NCI-H2107 treated with DMSO at 0.1 percent for 48 hours (cell line): Measurements from ENCODE around the gene MEGF6.

Experiments
- DNase-seq: peaks from one replicate; lab custom pipeline; 2025; ENCODE audit not compliant: unreplicated experiment; lab: John Stamatoyannopoulos, UW

Gene MEGF6

DNA sequence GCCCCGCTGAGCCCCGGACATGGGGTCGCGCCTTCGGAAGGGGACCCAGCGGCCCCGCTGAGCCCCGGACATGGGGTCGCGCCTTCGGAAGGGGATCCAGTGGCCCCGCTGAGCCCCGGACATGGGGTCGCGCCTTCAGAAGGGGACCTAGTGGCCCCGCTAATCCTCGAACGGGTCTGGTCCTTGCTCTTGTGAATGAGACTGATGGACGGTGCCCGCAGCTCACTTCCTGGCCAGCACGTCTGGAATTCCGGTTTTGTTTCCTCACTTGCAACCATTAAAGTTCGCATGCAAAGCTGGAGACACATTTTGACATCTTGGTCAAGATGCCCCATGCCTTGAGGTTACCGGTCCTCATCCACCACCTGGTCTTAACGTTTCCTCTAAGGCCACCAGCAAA lies 33.0 kb upstream of the MEGF6 start:
- DNase-seq: no peak

DNA sequence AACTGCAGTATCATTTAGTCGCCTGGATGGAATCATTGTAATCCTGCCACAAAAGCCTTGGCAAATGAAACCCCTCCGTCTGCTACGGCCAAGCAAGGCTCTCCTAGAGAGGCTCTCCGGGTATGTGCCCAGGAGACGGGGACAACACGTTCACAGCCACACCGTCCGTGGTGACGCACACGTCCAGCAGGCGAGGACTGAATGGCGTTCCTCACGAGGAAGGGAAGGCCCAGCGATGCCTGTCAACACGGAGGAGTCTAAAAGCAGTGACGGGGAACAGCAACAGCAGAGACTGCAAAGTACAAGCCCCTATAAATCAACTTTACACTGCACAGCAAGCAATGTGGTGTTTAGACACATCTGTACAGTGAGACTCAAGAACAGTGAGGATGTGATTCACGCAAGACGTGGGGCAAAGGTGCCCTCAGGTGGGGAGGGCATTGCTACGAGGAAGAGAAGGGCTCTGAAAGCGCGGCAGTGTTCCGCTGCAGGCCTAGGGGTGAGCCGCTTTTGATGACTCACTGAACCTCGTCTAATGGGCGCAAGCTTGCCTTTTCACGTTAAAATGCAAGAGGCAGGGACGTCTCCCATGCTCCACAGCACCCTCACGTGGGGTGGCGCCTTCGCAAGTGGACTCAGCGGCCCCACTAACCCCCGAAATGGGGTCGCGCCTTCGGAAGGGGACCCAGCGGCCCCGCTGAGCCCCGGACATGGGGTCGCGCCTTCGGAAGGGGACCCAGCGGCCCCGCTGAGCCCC lies 31.8 kb upstream of the MEGF6 start:
- no peak for DNase-seq

DNA sequence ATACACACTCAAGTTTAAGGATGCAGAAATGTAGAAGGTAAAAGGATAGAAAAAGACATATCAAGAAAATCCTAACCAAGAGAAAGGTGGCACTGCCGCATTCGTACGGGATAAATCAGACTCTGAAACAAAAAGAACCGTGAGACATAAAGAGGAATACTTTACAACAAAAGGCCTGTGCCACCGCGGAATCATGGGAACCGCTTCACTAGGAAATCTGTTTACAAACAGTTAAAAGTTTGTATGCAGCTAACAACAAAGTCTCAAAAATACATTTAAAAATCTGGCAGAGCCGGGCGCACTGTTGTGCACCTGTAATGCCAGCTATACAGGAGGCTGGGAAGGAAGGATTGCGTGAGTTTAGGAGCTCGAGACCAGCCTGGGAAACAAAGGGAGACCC lies 30.5 kb upstream of the MEGF6 start:
- no peak for DNase-seq

DNA sequence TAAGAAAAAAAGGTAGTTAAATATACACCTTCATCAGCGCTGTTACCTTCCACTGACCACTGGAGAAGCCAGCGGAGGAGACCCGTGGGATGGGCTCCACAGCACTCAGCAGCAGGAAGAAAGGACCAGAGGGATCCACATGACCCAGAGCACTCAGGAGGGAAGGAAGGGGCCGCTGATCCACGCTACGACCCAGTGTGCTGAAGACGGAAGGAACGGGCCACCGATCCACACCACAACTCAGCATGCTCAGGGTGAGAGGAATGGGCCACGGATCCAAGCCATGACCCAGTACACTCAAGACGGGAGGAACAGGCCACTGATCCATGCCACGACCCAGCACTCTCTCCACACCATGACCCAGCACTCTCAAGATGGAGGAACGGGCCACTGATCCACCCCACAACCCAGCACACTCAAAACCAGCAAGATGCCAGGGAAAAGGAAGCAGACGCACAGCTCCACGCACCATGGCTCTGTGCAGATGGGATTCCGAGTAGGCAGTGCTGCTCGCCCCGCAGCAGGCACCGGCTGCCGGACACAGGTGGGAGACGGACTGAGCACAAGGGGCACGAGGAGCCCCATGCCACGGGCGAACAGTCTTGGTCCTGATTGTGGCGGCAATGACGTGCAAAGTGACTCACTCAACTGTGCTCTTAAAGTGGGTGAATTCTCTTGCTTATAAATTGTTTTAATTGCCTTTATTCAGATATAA lies 29.9 kb upstream of the MEGF6 start:
- DNase-seq: no peak

DNA sequence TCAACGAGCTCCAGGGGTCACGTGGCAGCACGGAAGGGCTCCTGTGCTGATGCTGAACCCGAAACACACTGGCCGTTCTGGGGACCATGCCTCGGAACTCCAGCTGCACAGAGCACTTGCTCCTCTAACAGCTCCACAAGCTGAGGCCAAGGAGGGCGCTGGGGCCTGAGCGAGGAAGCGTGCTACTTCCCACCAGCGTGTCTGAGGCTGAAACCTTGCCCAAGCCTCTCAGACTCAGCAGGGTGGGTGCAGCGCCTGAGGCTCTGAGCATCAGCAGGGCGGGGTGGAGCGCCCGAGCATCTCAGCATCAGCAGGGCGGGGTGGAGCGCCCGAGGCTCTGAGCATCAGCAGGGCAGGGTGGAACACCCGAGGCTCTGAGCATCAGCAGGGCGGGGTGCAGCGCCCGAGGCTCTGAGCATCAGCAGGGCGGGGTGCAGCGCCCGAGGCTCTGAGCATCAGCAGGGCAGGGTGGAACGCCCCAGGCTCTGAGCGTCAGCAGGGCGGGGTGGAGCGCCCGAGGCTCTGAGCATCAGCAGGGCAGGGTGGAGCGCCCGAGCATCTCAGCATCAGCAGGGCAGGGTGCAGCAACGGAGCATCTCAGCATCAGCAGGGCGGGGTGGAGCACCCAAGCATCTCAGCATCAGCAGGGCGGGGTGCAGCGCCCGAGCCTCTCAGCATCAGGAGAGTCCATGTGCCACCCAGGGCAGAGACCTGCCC lies 29.0 kb upstream of the MEGF6 start:
- no peak for DNase-seq

DNA sequence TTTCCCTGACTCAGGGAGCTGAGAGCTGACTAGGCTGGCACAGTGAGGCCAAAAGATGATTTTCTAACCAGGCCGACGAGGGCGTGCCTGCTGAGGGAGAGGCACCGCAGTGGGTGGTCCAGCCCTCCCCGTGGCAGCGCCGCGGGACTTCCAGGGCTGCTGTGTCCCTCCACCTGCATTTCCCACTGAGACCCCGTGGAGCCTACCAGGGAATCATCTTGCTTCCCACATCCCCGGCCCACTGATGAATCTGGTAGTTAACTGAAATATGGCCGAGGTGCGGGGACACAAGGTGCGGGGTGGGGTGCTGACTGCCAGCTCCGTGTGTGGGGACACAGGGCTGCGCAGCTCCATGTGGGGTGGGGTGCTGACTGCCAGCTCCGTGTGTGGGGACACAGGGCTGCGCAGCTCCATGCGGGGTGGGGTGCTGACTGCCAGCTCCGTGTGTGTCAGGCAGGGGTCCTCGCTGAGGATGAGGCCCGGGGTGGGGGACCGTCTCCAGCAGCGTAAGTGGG lies 28.1 kb upstream of the MEGF6 start:
- DNase-seq: no peak

DNA sequence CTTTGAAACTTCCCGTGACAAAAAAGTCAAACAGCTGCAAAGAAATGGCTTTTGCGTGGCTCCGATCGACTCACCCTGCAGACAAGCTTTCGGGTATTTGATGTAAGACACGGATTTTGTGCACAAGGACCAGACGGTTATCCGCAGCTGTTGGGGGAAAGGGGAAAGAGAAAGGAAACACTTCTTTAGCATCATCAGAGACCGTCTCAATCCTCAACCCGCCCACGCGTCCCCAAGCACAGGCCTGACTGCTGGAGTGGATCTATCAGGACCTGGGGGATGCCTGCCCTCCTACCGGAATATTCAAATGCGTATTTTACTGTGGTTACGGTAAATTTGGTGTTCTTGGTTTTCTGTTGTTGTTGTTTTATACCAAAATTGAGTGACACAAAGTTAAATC lies 27.4 kb upstream of the MEGF6 start:
- no peak for DNase-seq

DNA sequence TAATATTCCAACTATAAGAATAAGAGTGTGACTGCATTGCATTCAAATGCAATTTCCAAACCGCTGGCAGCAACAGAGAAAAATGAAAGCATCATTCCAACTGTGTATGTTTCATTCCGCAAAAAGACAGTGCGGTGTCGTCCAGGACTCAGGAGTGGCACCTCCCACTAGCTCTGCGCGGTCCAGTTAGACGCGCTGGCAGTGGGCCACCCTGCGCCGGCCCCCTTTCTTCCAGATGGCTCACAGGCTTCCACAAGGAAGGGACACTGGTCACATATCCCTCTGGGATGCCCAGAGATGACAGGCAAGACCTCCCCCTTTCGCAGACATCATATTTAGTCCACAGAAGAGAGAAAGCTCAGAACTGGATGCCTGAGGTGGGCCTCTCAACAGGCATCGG lies 26.7 kb upstream of the MEGF6 start:
- DNase-seq: no peak

DNA sequence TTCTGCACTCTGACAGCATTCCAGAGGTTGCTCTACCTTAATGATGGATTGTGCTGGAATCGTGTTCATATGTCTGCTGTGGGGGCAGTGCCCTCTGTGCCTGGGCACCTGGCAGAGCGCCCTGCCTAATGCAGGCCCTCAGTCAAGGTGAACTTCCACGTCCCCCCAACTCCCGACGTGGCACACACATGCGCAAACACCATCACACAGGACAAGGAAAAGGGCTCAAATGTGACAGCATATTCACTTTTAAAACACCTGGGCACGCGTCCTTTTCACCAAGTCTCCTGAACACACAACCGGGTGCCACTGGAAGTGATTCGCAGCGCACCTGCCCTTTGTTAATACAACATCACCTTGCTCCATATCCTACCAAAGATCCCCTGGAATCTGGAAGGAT lies 25.2 kb upstream of the MEGF6 start:
- no peak for DNase-seq

DNA sequence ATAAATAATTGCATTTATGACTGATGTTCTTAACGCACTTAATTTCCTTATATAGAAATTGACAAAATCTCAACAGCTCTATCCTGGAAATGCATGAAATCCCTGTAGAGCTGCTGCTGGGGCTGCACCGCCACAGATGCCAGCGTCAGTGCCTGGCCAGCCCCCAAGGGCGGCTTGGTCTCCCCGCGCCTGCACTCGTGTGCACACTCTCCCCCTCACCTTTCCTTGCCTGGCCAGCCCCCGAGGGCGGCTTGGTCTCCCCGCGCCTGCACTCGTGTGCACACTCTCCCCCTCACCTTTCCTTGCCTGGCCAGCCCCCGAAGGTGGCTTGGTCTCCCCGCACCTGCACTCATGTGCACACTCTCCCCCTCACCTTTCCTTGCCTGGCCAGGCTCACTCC lies 24.8 kb upstream of the MEGF6 start:
- DNase-seq: no peak

DNA sequence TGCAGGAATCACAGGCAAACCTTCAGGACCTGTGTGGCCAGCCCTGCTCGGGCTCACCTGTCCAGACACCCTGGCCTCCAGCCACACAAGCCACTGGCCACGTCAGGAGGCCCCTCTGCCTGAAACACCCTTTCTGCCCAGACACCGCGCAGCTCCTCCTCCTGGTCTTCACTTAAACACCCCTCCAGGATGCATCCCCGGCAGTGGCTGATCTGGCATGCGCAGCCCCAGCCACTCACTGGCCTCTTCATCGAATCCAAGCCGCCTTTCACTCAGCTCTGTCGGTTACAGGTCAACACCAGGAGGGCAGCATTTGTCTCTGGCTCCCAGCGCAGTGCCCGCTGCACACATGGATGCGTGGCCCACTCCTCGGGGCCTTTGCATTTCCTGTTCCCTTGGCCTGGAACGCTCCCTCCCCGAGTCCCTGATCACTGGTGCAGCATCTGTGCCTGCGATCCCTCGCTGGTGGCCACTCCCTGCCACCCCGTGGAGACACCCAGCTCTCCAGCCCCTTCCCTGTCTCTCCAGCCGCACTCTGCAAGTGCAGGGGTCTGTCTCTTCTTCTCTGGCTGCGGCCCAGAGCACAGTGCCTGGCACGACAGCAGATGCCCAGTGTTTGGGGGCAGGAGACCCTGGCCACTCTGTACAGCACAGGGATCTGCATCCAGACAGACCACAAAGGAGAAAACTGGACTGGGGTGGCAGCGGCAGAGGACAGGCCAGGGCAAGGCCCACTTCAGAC lies 22.9 kb upstream of the MEGF6 start:
- DNase-seq: no peak

DNA sequence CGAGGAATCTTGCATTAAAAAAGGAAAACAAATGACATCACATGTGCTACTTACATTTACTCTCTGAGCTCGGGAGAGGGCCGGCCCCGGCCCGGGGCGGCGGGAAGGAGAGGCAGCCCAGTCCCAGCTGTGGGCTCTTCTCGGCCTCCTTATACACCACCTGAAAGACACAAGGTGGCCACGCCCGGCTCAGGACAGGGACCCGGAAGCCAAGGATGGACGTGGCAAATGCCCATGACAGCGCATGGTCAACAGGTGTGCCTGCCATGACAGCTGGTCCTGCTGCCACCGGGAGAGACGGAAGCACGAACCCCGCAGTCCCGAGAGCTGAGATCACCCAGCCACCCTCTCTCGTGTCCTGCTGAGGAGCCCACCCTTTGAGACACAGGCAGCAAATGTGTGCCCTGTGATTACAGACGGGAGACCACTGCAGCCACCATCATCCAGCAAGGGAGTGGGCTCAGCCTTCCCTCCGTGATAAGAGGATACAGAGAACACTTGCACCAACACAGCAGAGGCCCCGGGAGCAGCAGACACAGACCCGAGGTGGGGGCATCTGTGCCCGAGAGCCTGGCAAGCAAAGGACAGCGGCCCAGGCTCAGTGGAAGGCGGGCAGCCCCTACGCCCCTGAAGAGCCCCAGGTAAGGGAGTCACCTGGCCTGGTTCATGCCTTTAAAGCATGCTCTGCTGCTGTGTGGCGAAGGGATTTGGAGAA lies 22.2 kb upstream of the MEGF6 start:
- no peak for DNase-seq

DNA sequence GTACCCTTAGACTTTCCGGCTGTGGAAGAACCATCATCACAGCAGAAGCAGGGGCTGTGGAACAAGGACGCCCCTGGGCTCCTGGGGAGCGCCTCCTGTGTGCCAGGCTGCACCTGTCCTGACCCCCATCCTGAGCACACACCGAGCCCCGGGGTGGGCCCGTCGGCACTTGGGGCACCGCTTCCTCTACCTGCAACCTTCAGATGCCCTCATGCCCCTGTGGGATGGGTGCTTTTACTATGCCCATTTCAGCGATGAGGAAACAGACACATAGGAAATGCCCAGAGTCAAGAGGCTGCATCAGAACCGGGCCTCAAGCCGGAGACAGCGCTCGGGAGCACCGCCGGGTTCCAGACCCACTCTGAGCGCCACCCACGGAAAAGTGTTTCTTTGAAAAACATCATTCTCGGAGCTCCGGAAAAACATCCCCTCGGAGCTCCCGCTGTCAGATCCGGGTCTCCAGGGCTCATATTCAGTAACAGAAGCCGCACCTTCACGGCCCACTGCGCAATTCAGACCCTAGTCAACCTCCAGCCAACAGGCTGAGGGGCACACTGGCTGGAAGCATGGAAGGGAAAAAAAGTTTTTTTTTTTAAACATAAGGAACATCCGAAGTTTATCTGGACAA lies 21.5 kb upstream of the MEGF6 start:
- no peak for DNase-seq

DNA sequence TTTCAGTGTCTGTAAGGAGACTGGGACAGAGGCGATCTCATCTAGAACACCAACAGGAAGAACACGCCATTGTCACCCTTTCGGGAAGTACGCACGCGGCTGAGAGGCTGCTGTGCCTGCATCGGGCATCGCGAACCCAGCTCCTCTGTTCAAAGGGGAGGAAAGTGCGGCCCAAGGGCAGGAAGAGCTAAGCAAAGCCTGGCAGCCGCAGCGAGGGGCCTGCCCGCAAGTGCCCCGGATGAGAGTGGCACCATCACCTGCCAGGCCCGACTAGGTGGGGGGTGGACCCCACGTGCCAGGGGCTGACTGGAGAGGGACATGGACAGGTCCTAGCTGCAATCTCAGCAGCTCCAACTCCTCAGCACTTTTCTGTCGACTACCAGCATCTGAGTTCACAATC lies 21.0 kb upstream of the MEGF6 start:
- DNase-seq: no peak

DNA sequence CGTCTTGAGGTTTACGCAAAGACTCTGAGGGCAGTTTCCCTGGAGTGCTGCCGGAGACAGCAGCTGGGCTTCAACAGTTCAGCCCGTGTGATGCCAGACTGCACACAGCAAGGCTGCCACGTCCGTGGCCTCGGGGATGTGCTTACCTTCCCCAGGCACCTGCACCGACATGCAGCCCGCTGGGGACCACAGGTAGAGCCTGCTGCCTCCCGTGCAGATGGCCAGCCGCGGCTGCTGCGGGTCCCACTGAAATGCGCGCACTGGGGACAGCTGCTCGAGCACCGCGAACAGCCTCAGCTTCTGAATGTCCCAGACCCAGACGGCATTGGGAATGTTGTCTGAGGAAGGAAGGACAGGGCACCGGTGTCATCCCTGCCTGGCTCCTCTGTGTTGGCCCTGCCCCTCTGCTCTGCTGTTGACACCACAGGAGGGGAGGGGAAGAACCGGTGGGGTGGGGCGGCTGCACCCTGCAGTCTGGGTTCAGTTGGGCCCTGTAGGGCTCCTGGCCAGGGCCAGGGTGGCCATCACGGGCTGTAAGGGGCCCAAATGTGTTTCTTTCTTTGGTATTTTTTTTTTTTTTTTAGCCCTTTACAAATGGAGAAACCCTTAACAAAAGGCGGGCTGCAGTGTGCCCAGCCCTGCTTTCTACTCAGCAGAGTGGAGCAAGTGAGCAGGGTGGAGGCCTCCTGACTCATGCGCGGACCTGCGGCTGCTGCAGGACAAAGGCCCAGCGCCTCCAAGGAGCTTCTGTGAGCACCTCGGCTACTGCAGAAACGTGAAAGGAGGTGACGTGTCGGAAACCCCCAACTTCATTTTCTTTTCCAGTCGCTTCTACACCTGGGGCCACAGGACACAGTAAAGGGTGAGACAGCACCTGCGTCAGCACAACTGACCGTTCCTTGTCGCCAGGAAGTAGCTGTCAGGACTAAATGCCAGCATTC lies 20.3 kb upstream of the MEGF6 start:
- DNase-seq: no peak

DNA sequence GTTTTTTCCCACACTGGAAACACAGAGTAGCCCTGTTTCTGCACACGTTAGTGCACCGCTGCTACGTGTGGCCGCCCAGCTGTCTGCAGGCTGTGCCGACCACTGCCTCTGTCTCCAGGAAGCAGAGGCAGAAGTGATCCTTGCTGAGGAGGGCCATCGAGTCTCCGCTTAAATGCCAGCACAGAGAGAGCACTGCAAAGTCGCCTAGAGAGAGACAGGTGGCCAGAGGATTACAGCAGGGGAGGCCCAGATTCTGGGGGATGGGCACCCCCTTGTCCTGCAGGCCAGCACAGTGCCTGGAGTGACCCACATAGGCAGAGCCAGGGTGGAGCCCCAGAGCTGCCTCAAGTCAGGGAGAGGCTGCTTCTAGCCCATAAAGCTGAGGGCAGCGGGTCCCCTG lies 19.6 kb upstream of the MEGF6 start:
- DNase-seq: no peak

DNA sequence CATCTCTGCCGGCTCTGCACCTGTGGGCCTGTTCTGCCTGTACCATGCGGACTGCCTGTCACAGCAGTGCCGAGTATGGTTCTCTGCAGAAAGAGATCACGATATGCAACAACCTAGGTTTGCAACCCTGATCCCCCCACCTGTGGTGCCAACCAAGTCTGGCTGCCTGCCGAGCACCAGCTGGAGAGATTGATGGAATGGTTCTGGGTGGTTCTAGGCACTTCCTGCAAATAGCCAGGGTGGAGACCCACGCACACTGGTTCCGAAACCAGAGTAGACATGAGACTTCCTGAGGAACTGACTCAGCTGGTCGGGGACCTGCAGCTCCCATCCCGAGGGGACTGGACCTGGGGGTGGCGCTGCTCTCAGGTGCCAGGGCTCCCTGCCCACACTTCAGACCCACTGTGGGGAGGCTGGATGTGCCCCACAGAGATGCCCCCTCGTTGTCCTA lies 18.9 kb upstream of the MEGF6 start:
- no peak for DNase-seq

DNA sequence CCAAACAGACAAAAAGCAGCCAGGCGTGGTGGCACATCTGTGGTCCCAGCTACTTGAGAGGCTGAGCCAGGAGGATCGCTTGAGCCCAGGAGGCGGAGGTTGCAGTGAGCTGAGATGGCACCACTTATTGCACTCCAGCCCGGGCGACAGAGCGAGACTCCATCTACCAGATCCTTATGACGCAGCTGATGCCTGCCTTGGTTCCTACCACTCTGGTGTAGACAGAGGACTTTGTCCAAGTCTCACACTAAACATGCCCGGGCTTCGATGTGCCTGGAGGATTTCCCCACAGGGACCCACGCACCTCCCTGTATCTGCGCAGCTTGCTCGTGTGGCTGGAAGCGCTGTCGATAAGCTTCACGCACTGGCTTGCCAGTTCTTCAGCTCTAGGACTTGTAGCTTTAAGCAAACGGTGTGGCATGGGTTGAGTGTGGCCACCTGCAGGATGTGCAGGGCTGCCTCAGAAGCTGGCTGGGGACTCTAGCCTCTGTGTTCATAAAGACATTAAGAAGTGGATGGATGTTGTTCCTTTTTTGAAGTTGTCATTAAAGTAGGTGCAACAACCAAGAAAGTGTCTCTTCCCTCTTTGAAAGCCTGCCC lies 18.4 kb upstream of the MEGF6 start:
- no peak for DNase-seq

DNA sequence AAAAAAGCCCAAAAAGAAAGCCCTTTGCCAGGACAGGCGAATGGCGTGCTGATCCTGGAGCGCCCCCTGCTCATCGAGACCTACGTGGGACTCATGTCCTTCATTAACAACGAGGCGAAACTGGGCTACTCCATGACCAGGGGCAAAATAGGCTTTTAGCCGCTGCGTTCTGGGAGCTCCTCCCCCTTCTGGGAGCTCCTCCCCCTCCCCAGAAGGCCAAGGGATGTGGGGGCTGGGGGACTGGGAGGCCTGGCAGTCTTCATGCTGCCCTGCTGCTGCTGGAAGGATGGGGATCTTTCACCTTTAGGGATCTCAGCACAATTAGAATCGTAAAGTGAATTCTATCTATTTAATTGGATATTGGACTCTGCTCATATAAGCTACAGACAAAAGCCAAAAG lies 17.1 kb upstream of the MEGF6 start:
- no peak for DNase-seq
